Loucy (cell line): ENCODE results near the gene CSNK1G3.
"Not testable (repeated sequence)": the region's sequence is repeated elsewhere in the genome, so short reads cannot be mapped to it uniquely, and the experiment has no call there.

ENCODE experiments used
- H2AFZ ChIP-seq: fragments of 200-600 bp; sonication (generic); 2 replicates; pipeline ENCODE4 v1.6.0; 2016; ENCODE audit warnings: antibody characterized with exemption, mild to moderate bottlenecking, low read length, moderate library complexity
- H3F3A ChIP-seq: fragments of 200-600 bp; 2 replicates; pipeline ENCODE4 v1.6.0; 2016; ENCODE audit warnings: antibody characterized with exemption, low read depth, mild to moderate bottlenecking
- H3K27me3 ChIP-seq: fragments of 200-600 bp; sonication (generic); 2 replicates; pipeline ENCODE4 v1.6.1; 2014; ENCODE audit warnings: low read length, mild to moderate bottlenecking; ENCODE audit not compliant: insufficient read depth, poor library complexity, severe bottlenecking
- H3K36me3 ChIP-seq: fragments of 200-600 bp; sonication (generic); 2 replicates; pipeline ENCODE4 v1.6.1; 2016; ENCODE audit warnings: low read length; ENCODE audit not compliant: insufficient read depth
- H3K4me1 ChIP-seq: fragments of 200-600 bp; sonication (generic); 2 replicates; pipeline ENCODE4 v1.5.1; 2014; ENCODE audit warnings: low read length, mild to moderate bottlenecking; ENCODE audit not compliant: insufficient read depth, poor library complexity, severe bottlenecking
- H3K4me2 ChIP-seq: fragments of 200-600 bp; sonication (generic); 2 replicates; pipeline ENCODE4 v1.6.0; 2014; ENCODE audit warnings: antibody characterized with exemption, low read length, low read depth, mild to moderate bottlenecking; ENCODE audit not compliant: poor library complexity, severe bottlenecking
- H3K4me3 ChIP-seq: fragments of 200-600 bp; sonication (generic); 2 replicates; pipeline ENCODE4 v1.5.1; 2014; ENCODE audit warnings: low read length, mild to moderate bottlenecking, mixed read lengths; ENCODE audit not compliant: poor library complexity, severe bottlenecking
- H3K79me2 ChIP-seq: fragments of 200-600 bp; sonication (generic); 2 replicates; pipeline ENCODE4 v1.6.1; 2014; ENCODE audit warnings: low read length; ENCODE audit not compliant: insufficient read depth
- H3K9ac ChIP-seq: fragments of 200-600 bp; sonication (generic); 2 replicates; pipeline ENCODE4 v1.6.0; 2014; ENCODE audit warnings: mild to moderate bottlenecking, low read depth, low read length, moderate library complexity; ENCODE audit not compliant: poor library complexity, severe bottlenecking
- H3K9me2 ChIP-seq: fragments of 200-600 bp; sonication (generic); replicated peaks from 2 replicates; pipeline ENCODE4 v1.6.1; 2016; ENCODE audit warnings: low read depth, low read length, mixed read lengths
- H3K9me3 ChIP-seq: fragments of 200-600 bp; sonication (generic); 2 replicates; pipeline ENCODE4 v1.6.1; 2014; ENCODE audit warnings: mild to moderate bottlenecking, antibody characterized with exemption, low read length, low read depth; ENCODE audit not compliant: insufficient read depth
- H4K20me1 ChIP-seq: fragments of 200-600 bp; sonication (generic); 2 replicates; pipeline ENCODE4 v1.6.0; 2014; ENCODE audit warnings: antibody characterized with exemption, low read length, mild to moderate bottlenecking; ENCODE audit not compliant: insufficient read depth, poor library complexity, severe bottlenecking
- CTCF ChIP-seq: fragments of 200-600 bp; sonication (generic); conservative IDR thresholded peaks from 2 replicates; pipeline ENCODE4 v1.5.1; 2014; ENCODE audit warnings: mild to moderate bottlenecking, antibody characterized with exemption, low read length
- EZH2phosphoT487 ChIP-seq: fragments of 200-600 bp; IDR thresholded peaks from 2 replicates; pipeline ENCODE4 v1.6.1; 2018; ENCODE audit warnings: antibody characterized with exemption, mild to moderate bottlenecking, moderate library complexity, borderline replicate concordance

CSNK1G3 gene

GRCh38 chr5:123636006-123636405 is 124.0 kb downstream of the CSNK1G3 start:
- Histone ChIP-seq H3K4me2 (no peak overlapping the region), H3K4me3 (no peak overlapping the region), H3F3A (no peaks in the 10 kb centered on the region), H3K79me2 (no peaks in the 10 kb centered on the region), H4K20me1 (no peaks in the 10 kb centered on the region), H3K36me3 (no peaks in the 10 kb centered on the region), H3K9me2 (no peaks in the 10 kb centered on the region), H3K9ac (no peak overlapping the region), H3K9me3 (no peaks in the 10 kb centered on the region), H3K4me1 (no peaks in the 10 kb centered on the region), H3K27me3 (no peaks in the 10 kb centered on the region), H2AFZ (no peak overlapping the region)
- no peak for TF ChIP-seq CTCF
- no peak for TF ChIP-seq EZH2phosphoT487

DNA sequence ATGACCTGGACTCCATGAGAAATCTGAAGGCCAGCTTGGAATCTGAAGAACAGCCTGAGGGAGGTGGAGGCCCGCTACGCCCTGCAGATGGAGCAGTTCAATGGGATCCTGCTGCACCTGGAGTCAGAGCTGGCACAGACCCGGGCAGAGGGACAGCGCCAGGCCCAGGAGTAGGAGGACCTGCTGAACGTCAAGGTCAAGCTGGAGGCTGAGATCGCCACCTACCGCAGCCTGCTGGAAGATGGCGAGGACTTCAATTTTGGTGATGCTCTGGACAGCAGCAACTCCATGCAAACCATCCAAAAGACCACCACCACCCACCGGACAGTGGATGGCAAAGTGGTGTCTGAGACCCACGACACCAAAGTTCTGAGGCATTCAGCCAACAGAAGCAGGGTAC is 125.1 kb downstream of the CSNK1G3 start:
- H2AFZ ChIP-seq, H3K9ac ChIP-seq, H3K4me2 ChIP-seq: not testable (repeated sequence)

DNA sequence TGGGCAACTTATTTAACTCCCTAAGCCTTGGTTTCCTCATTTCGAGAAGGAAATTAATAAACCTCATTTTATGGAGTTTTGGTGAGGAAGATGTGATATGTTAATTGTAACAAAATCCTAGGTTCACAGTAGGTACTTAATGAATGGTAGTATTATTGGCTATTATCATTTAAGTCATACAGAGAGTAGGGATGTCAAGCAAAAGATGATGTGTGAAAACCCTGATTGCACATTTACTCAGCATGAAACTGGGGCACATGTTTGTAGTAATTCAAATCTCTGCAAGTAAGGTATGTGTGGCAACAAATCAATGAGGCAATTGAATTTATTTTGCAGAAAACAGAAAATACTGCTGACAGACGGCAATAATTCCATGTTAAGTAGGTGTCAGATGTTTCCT is 127.3 kb downstream of the CSNK1G3 start:
- H2AFZ ChIP-seq = no peak overlapping the region
- no peaks in the 10 kb centered on the region for H3K4me1 ChIP-seq
- no peak overlapping the region for H3K4me3 ChIP-seq
- H4K20me1 ChIP-seq = no peaks in the 10 kb centered on the region
- TF ChIP-seq CTCF (no peak), EZH2phosphoT487 (no peak)
- no peaks in the 10 kb centered on the region for H3K36me3 ChIP-seq
- H3K9ac ChIP-seq = no peak overlapping the region
- no peak overlapping the region for H3K4me2 ChIP-seq
- H3K79me2 ChIP-seq = no peaks in the 10 kb centered on the region
- H3K27me3 ChIP-seq = no peaks in the 10 kb centered on the region
- H3K9me3 ChIP-seq = no peaks in the 10 kb centered on the region
- H3K9me2 ChIP-seq = no peaks in the 10 kb centered on the region
- no peaks in the 10 kb centered on the region for H3F3A ChIP-seq

More for the DNA sequence above, 125.1 kb downstream of the CSNK1G3 start:
- not testable (repeated sequence) for H4K20me1 ChIP-seq, H3K9me3 ChIP-seq, H3K36me3 ChIP-seq, H3K79me2 ChIP-seq, H3K27me3 ChIP-seq, H3F3A ChIP-seq, H3K4me1 ChIP-seq, H3K4me3 ChIP-seq, H3K9me2 ChIP-seq

DNA sequence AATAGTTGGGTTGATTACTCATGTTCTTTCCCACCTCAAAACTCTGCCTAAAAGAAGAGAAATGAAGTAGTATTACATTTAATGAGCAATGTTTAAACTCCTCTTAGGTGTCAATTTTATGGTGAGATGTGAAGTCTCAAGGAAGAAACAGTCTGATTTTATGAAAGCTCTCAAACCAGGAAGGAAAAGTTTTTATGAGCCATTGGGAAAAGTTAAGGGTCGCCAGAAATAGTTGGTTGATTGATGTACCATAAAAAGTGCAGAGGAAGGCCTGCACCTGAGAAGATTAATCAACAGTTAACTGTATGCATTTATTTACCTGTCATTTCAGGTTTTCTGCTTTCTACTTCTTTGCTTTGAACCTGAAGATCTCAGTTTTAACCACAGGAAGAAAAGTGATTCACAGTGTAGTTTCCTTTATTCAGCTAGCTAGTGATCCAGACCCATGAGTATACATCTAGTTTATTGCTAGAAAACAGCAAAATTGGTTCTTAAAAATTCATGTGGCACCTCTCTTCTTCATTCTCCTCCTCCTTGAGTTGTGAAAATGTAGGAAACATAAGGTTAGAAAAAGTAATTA is 133.1 kb downstream of the CSNK1G3 start:
- Histone ChIP-seq H2AFZ (no peak overlapping the region), H3K27me3 (no peaks in the 10 kb centered on the region), H3K4me1 (peaks cover 4% of the 10 kb centered on the region), H3K9me2 (no peaks in the 10 kb centered on the region), H3F3A (no peaks in the 10 kb centered on the region), H3K9ac (no peak overlapping the region), H4K20me1 (no peaks in the 10 kb centered on the region), H3K79me2 (no peaks in the 10 kb centered on the region), H3K4me3 (no peak overlapping the region), H3K36me3 (no peaks in the 10 kb centered on the region), H3K9me3 (no peaks in the 10 kb centered on the region), H3K4me2 (no peak overlapping the region)
- no peak for TF ChIP-seq EZH2phosphoT487
- no peak for TF ChIP-seq CTCF
